GM23338 (cell line): ENCODE measurements around the gene KIAA1217.

Experiments
- CREB1 ChIP-seq: fragments of 250-450 bp; sonication (Bioruptor Pico); IDR thresholded peaks from 2 replicates; pipeline ENCODE4 v1.5.0; 2020; ENCODE audit warnings: low read depth, mild to moderate bottlenecking, moderate library complexity
- CTCF ChIP-seq, 2 experiments: fragments of 200-600 bp in 1 of 2; sonication (generic) in 1 of 2; conservative IDR thresholded peaks; 2 replicates each; pipeline versions ENCODE4 v1.5.1 to v1.6.1; 2016 to 2017; ENCODE audit warnings: antibody characterized with exemption in 2 of 2, low read depth in 2 of 2, mild to moderate bottlenecking in 2 of 2, moderate library complexity in 1 of 2
- EZH2 ChIP-seq: fragments of 200-600 bp; sonication (generic); IDR thresholded peaks from one replicate; pipeline ENCODE4 v1.8.0; 2017; ENCODE audit warnings: antibody characterized with exemption, mild to moderate bottlenecking, low read depth; ENCODE audit not compliant: unreplicated experiment
- EZH2phosphoT487 ChIP-seq: fragments of 200-600 bp; sonication (generic); IDR thresholded peaks from one replicate; pipeline ENCODE4 v1.8.1; 2018; ENCODE audit warnings: antibody characterized with exemption; ENCODE audit not compliant: unreplicated experiment
- JUNB ChIP-seq: IDR thresholded peaks from one replicate; pipeline ENCODE4 v1.6.1; 2016; ENCODE audit warnings: antibody characterized with exemption; ENCODE audit not compliant: unreplicated experiment
- POLR2AphosphoS5 ChIP-seq: IDR thresholded peaks from 2 replicates; pipeline ENCODE4 v1.6.1; 2016; ENCODE audit warnings: antibody characterized with exemption, low read depth
- REST ChIP-seq: IDR thresholded peaks from one replicate; pipeline ENCODE4 v1.6.1; 2018; ENCODE audit warnings: antibody characterized with exemption; ENCODE audit not compliant: unreplicated experiment
- STAT1 ChIP-seq: IDR thresholded peaks from one replicate; pipeline ENCODE4 v1.6.1; 2016; ENCODE audit warnings: antibody characterized with exemption; ENCODE audit not compliant: unreplicated experiment
- ZNF462 ChIP-seq: fragments of 250-450 bp; sonication (Bioruptor Pico); IDR thresholded peaks from 2 replicates; pipeline ENCODE4 v1.5.0; 2020; ENCODE audit warnings: mild to moderate bottlenecking, moderate library complexity

GRCh38 chr10:24440817-24441797, 232.2 kb downstream of the KIAA1217 start:
- TF ChIP-seq CTCF (conservative IDR thresholded peaks at IDR 0.05; ENCODE audit: low read depth in 2 of 2) (no peak), POLR2AphosphoS5 (no peak), REST (no peak), CREB1 (CRISPR knock-in tag) (no peak), ZNF462 (CRISPR knock-in tag) (no peak), EZH2phosphoT487 (no peak), EZH2 (no peak), STAT1 (no peak), JUNB (no peak)
